Measurements from ENCODE around the gene LRRC2. TPM values are rescaled to one million over a fixed set of nuclear protein-coding genes. Genes with fewer than 3 reads are reported as not detected.
"Not testable (repeated sequence)": the region's sequence is repeated elsewhere in the genome, so short reads cannot be mapped to it uniquely, and the experiment has no call there.

LRRC2 gene
- total RNA-seq, 4 donors from 2014 or later = 0.32 to 0.83 (median 0.55) TPM

DNA sequence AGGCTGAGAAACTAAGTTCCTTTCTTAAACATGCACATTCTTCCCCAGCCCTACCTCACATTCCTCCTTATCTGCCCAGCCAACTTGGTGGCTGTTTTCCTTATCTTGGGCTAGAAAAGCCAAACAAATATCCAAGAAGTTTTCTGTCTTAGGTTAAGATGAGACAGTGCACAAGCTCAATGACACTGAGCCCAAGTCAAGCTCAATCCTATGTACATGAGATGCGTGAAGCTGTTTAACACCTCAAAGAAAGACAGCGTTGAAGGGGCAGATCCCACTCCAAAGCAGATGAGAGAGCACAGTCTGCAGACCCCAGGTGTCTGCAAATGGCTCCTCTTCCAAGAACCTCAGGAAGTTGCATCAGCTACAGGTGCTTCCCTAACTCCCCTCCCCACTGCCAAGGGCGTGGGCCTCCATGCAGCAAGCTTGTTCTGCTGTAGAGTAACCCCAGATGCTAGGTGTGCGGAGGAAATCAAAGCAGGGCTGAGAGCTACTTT, 16.6 kb downstream of the LRRC2 start:
- H3K27ac ChIP-seq (replicated peaks in 1 of 4) = no peak overlapping the region
- intact Hi-C loops (cut with DNase I) = no loop called here
- peak; percentile 53 for DNase-seq (ENCODE audit: extremely low spot score)
- TF ChIP-seq POLR2A (IDR thresholded peaks at IDR 0.05; ENCODE audit: low read depth) (no peak), EP300 (IDR thresholded peaks at IDR 0.05) (no peak), POLR2AphosphoS5 (IDR thresholded peaks at IDR 0.05) (no peak)
- TF ChIP-seq, protein P1, sequence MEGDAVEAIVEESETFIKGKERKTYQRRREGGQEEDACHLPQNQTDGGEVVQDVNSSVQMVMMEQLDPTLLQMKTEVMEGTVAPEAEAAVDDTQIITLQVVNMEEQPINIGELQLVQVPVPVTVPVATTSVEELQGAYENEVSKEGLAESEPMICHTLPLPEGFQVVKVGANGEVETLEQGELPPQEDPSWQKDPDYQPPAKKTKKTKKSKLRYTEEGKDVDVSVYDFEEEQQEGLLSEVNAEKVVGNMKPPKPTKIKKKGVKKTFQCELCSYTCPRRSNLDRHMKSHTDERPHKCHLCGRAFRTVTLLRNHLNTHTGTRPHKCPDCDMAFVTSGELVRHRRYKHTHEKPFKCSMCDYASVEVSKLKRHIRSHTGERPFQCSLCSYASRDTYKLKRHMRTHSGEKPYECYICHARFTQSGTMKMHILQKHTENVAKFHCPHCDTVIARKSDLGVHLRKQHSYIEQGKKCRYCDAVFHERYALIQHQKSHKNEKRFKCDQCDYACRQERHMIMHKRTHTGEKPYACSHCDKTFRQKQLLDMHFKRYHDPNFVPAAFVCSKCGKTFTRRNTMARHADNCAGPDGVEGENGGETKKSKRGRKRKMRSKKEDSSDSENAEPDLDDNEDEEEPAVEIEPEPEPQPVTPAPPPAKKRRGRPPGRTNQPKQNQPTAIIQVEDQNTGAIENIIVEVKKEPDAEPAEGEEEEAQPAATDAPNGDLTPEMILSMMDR (IDR thresholded peaks at IDR 0.05) = no peak
- peaks cover 0 to 3% (median 0%) of the 10 kb centered on the region in 4 donors for H3K4me1 ChIP-seq
- H3K4me3 ChIP-seq = no peak overlapping the region
- 66% methylated on average over 4 of the region's 4 CpGs for WGBS
- H3K9me3 ChIP-seq = no peaks in the 10 kb centered on the region
- peaks cover 0 to 10% (median 0%) of the 10 kb centered on the region in 4 donors for H3K27me3 ChIP-seq
- peaks cover 0 to 23% (median 0%) of the 10 kb centered on the region in 4 donors for H3K36me3 ChIP-seq

DNA sequence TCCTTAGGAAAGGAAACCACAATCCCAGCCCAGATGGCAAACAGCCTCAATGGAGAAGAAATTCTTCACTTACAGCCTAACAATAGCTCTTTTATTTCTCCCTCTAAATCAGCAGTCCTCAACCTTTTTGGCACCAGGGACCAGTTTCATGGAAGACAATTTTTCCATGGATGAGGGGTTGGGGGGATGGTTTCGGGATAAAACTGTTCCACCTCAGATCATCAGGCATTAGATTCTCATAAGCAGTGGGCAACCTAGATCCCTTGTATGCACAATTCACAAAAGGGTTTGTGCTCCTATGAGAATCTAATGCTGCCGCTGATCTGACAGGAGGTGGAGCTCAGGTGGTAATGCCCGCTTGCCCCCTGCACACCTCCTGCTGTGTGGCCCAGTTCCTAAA, 17.5 kb downstream of the LRRC2 start:
- H3K27ac ChIP-seq (replicated peaks in 1 of 4); H3K4me1 ChIP-seq; H3K9me3 ChIP-seq; H3K4me3 ChIP-seq; H3K27me3 ChIP-seq; DNase-seq (ENCODE audit: extremely low spot score); intact Hi-C loops (cut with DNase I): not testable (repeated sequence)
- peaks cover 0 to 32% (median 0%) of the 10 kb centered on the region in 4 donors for H3K36me3 ChIP-seq
- WGBS = 92% methylated on average over 3 of the region's 3 CpGs

DNA sequence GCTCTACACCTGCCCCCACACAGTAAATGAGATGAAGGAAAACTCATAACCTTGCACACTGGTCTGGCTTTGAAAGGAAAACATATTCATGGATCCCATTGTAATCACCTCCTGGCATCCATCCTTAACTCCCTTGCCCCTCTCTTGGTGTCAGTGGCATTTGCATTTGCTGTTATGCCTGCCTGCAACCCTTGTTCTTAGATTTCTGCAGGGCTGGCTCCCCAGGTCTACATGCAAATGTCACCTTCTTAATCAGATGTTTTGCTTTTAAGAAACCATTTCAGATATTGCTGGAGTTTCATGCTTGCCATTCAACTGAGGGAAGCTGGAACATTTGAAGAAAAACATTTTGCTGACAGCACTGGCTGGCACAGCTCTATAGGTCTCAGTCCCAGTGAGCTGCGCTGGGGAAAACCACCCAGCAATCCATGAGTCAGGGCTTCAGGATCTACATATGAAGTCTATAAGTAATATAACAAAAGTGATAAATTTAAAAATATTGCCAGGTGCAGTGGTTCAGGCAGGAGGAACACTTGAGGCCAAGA, 19.1 kb downstream of the LRRC2 start:
- Histone ChIP-seq H3K36me3 (peaks cover 0 to 33% (median 0%) of the 10 kb centered on the region in 4 donors), H3K4me1 (no peaks in the 10 kb centered on the region), H3K27me3 (peaks cover 0 to 10% (median 0%) of the 10 kb centered on the region in 4 donors), H3K27ac (replicated peaks in 1 of 4) (no peak overlapping the region), H3K4me3 (no peak overlapping the region), H3K9me3 (no peaks in the 10 kb centered on the region)
- TF ChIP-seq, protein P1 (IDR thresholded peaks at IDR 0.05) = no peak
- TF ChIP-seq POLR2AphosphoS5 (IDR thresholded peaks at IDR 0.05) (no peak), POLR2A (IDR thresholded peaks at IDR 0.05; ENCODE audit: low read depth) (no peak), EP300 (IDR thresholded peaks at IDR 0.05) (no peak)
- intact Hi-C loops (cut with DNase I) = no loop called here
- WGBS = 73% methylated on average over 1 of the region's 1 CpG
- DNase-seq (ENCODE audit: extremely low spot score) = peak; percentile 39

DNA sequence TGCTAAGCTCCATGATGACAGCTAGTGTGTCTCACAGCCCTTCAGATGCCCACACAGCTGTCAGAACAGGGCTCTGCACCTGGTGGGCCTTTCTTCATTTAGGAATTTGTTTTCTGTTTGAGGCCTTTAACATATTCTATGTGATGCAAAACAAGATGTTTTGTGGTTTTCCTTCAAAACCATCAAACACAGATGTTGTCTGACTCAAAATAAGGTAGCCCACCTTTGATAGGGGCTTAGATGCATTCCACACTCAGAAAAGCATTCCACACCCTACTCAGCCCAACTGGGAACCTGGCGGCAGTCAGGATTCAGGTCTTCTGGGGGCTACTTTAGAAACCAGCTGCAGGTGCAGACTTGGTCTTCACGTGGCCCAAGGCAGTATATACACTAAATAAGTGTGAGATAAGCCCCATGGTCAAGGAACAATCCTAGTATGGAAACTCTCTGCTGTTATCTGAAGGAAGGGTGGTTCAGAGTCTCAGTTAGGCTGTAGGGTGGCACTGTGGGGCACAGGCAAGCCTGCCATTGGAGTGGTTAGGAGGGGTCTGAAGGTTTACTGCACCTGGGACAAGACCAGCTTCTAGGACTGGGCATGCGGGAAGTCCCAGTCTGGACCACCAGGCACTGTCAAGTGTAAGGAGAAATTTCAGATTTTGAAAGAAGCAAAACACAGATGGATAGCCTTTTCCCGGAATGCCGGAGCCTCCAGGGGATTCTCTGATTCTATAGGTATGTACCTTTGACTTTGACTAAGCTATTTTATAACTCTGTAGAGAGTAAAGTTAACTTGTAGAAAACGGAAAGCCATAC, 20.1 kb downstream of the LRRC2 start:
- peak; percentile 89 for DNase-seq (ENCODE audit: extremely low spot score)
- intact Hi-C loops (cut with DNase I) = no loop called here
- no peaks in the 10 kb centered on the region for H3K9me3 ChIP-seq
- no peaks in the 10 kb centered on the region for H3K4me1 ChIP-seq
- TF ChIP-seq, protein P1 (IDR thresholded peaks at IDR 0.05) = no peak
- H3K27me3 ChIP-seq = peaks cover 0 to 10% (median 0%) of the 10 kb centered on the region in 4 donors
- H3K27ac ChIP-seq (replicated peaks in 1 of 4) = no peak overlapping the region
- no peak overlapping the region for H3K4me3 ChIP-seq
- 81% methylated on average over 6 of the region's 6 CpGs for WGBS
- H3K36me3 ChIP-seq = peaks cover 0 to 29% (median 0%) of the 10 kb centered on the region in 4 donors

DNA sequence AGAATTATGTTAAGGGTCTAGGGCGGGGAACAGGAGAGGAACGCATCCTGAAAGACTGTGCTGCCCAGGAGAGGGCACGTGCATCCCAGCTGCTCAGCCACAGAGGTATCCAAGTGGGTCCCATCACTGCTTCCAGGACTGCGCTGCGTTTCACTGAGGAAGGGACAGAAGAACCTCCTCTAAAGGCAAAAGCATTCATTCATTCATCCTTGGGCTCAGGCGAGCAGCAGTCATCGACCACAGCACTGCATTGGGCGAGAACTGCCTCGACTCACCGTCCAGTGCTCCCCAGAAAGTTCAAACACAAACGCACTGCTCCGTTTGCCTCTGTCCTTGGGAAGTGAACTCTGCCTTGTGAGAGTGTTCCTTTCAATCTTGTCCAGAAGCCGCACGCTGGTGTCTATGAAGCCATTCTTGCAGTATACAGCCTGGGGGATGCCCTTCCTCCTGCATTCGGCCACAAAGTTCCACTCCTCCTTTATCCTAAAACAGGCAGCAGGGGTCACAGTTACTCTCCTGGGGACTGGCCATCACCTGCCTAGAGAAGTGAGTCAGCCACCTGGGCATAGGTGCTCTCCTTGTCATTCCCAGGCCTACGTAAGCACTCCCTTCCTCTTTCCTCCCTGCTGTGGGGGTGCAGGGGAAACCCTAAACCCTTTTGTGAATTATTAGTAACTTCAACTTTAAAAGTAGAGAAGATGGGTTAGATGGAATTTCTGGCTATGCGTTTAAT, 21.2 kb downstream of the LRRC2 start:
- peak; percentile 81 for DNase-seq (ENCODE audit: extremely low spot score)
- intact Hi-C loops (cut with DNase I) = no loop called here
- H3K36me3 ChIP-seq = peaks cover 0 to 21% (median 0%) of the 10 kb centered on the region in 4 donors

More for the DNA sequence above, 21.2 kb downstream of the LRRC2 start:
- H3K27me3 ChIP-seq = peaks cover 0 to 3% (median 0%) of the 10 kb centered on the region in 4 donors
- H3K9me3 ChIP-seq = no peaks in the 10 kb centered on the region
- TF ChIP-seq, protein P1 (IDR thresholded peaks at IDR 0.05) = no peak
- TF ChIP-seq EP300 (IDR thresholded peaks at IDR 0.05) = no peak
- no peak for TF ChIP-seq POLR2AphosphoS5 (IDR thresholded peaks at IDR 0.05)
- TF ChIP-seq POLR2A (IDR thresholded peaks at IDR 0.05; ENCODE audit: low read depth) = no peak
- 87% methylated on average over 17 of the region's 17 CpGs for WGBS
- no peak overlapping the region for H3K4me3 ChIP-seq
- H3K4me1 ChIP-seq = no peaks in the 10 kb centered on the region
- no peak overlapping the region for H3K27ac ChIP-seq (replicated peaks in 1 of 4)

Measured in esophagus muscularis mucosa (tissue), 4 donors.